Cardiac muscle cell (in vitro differentiated cells and primary cell): ENCODE results near the gene TIMM13. TPM values are rescaled to one million over a fixed set of nuclear protein-coding genes. Genes with fewer than 3 reads are reported as not detected.
"Not testable (repeated sequence)": the region's sequence is repeated elsewhere in the genome, so short reads cannot be mapped to it uniquely, and the experiment has no call there.

Experiments
- DNase-seq, 2 donors: peaks; one replicate each; pipeline versions ENCODE4 v3.0.0 to v3.0.0-alpha.2; 2010 to 2017; ENCODE audit warnings: low read depth in 1 of 2, low spot score in 1 of 2
- H3K27ac ChIP-seq: fragments of 200-600 bp; sonication (generic); 2 replicates; pipeline ENCODE4 v1.5.1; 2016
- H3K27me3 ChIP-seq: fragments of 200-600 bp; sonication (generic); 2 replicates; pipeline ENCODE4 v1.6.0; 2016; ENCODE audit warnings: control low read depth
- H3K36me3 ChIP-seq: fragments of 200-600 bp; sonication (generic); 2 replicates; pipeline ENCODE4 v1.5.1; 2016; ENCODE audit warnings: control low read depth
- H3K4me1 ChIP-seq: fragments of 200-600 bp; sonication (generic); 2 replicates; pipeline ENCODE4 v1.8.1; 2017; ENCODE audit warnings: low read depth, mild to moderate bottlenecking, mixed run types
- H3K4me3 ChIP-seq: fragments of 200-600 bp; sonication (generic); 2 replicates; pipeline ENCODE4 v1.5.1; 2016; ENCODE audit warnings: mild to moderate bottlenecking
- H3K9me3 ChIP-seq: fragments of 200-600 bp; sonication (generic); 2 replicates; pipeline ENCODE4 v1.5.1; 2017; ENCODE audit warnings: low read depth, mild to moderate bottlenecking, control low read depth
- polyA plus RNA-seq: library from polyadenylated mRNA; unstranded; fragments of >200 nt; fragmentation: Nextera tagmentation; extraction: Ambion mirVana; gene quantifications from 2 replicates; pipeline ENCODE4 v1.2.1, GENCODE V29; 2016
- total RNA-seq: library from RNA; depleted of rRNA; stranded (reverse); fragments of >200 nt; gene quantifications from 2 replicates; pipeline ENCODE4 v1.2.3, GENCODE V29; 2016
- TF ChIP-seq, protein P1 (sequence below): IDR thresholded peaks from 2 replicates; pipeline ENCODE4 v1.5.1; 2012; ENCODE audit warnings: low read depth, mild to moderate bottlenecking, low read length

The TIMM13 gene
- total and polyA plus RNA-seq, 2 experiments from 2014 or later: 76.7 to 292 TPM

DNA sequence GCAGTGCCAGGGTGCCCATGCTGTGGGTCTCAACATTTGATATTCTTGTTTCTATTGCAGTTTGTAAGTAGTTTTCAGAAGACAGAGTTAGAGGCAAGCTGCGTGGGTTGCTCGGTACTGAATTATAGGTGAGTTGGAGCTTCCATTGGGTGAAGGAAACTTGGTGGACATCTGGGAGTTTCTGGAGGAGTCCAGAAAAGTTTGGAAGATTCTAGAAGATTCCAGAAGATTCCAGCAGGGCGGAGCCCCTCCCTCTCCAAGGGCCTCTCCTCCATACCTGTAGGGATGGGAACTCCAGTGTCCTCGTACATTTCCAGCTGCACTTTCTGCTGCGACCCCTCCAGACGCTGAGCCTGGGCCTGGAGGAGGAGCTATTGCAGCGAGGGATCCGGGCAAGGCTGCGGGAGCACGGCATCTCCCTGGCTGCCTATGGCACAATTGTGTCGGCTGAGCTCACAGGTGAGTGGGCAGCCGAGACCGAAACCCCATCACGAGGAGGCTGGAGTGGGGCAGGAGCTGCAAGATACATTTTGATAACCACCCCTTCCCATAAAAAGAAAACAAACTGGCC lies 28.6 kb downstream of the TIMM13 start:
- no peak for DNase-seq
- Histone ChIP-seq H3K4me3 (no peak overlapping the region), H3K4me1 (no peaks in the 10 kb centered on the region), H3K27ac (no peak overlapping the region), H3K27me3 (no peaks in the 10 kb centered on the region), H3K36me3 (no peaks in the 10 kb centered on the region), H3K9me3 (no peaks in the 10 kb centered on the region)
- TF ChIP-seq, protein P1, sequence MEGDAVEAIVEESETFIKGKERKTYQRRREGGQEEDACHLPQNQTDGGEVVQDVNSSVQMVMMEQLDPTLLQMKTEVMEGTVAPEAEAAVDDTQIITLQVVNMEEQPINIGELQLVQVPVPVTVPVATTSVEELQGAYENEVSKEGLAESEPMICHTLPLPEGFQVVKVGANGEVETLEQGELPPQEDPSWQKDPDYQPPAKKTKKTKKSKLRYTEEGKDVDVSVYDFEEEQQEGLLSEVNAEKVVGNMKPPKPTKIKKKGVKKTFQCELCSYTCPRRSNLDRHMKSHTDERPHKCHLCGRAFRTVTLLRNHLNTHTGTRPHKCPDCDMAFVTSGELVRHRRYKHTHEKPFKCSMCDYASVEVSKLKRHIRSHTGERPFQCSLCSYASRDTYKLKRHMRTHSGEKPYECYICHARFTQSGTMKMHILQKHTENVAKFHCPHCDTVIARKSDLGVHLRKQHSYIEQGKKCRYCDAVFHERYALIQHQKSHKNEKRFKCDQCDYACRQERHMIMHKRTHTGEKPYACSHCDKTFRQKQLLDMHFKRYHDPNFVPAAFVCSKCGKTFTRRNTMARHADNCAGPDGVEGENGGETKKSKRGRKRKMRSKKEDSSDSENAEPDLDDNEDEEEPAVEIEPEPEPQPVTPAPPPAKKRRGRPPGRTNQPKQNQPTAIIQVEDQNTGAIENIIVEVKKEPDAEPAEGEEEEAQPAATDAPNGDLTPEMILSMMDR: no peak

- not testable (repeated sequence) for H3K27ac ChIP-seq, H3K4me1 ChIP-seq, H3K4me3 ChIP-seq, H3K27me3 ChIP-seq, H3K9me3 ChIP-seq, DNase-seq, H3K36me3 ChIP-seq
Observed at GRCh38 chr19:2397173-2397572, 30.2 kb downstream of the TIMM13 start.

GRCh38 chr19:2395293-2395829 lies 32.0 kb downstream of the TIMM13 start:
- H3K4me1 ChIP-seq: not testable (repeated sequence)

GRCh38 chr19:2394442-2395292 lies 32.7 kb downstream of the TIMM13 start:
- no peak overlapping the region for H3K27ac ChIP-seq
- no peak overlapping the region for H3K4me3 ChIP-seq
- H3K4me1 ChIP-seq: no peaks in the 10 kb centered on the region
- DNase-seq: no peak
- no peaks in the 10 kb centered on the region for H3K36me3 ChIP-seq
- TF ChIP-seq, protein P1: no peak
- H3K27me3 ChIP-seq: no peaks in the 10 kb centered on the region
- no peaks in the 10 kb centered on the region for H3K9me3 ChIP-seq

More at GRCh38 chr19:2395293-2395829, 32.0 kb downstream of the TIMM13 start:
- not testable (repeated sequence) for H3K27ac ChIP-seq, H3K36me3 ChIP-seq, DNase-seq, H3K4me3 ChIP-seq, H3K9me3 ChIP-seq, H3K27me3 ChIP-seq

- Histone ChIP-seq H3K9me3 (no peaks in the 10 kb centered on the region), H3K36me3 (no peaks in the 10 kb centered on the region), H3K27me3 (no peaks in the 10 kb centered on the region), H3K4me3 (no peak overlapping the region), H3K4me1 (no peaks in the 10 kb centered on the region), H3K27ac (no peak overlapping the region)
- DNase-seq: no peak
- TF ChIP-seq, protein P1: no peak
Observed at GRCh38 chr19:2394054-2394441, 33.3 kb downstream of the TIMM13 start.

DNA sequence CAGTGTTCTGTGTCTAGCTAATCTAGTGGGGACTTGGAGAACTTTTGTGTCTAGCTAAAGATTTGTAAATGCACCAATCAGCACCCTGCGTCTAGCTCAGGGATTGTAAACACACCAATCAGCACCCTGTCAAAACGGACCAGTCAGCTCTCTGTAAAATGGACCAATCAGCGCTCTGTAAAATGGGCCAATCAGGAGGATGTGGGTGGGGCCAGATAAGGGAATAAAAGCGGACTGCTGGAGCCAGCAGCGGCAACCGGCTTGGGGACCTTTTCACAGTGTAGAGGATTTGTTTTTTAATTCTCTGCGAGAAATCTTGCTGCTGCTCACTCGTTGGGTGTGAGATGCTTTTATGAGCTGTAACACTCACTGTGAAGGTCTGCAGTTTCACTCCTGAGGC lies 34.5 kb downstream of the TIMM13 start:
- not testable (repeated sequence) for DNase-seq, H3K9me3 ChIP-seq

GRCh38 chr19:2392366-2392765 lies 35.0 kb downstream of the TIMM13 start:
- Histone ChIP-seq H3K4me3 (no peak overlapping the region), H3K27ac (no peak overlapping the region), H3K36me3 (no peaks in the 10 kb centered on the region), H3K27me3 (no peaks in the 10 kb centered on the region), H3K9me3 (no peaks in the 10 kb centered on the region), H3K4me1 (no peaks in the 10 kb centered on the region)
- no peak for DNase-seq
- TF ChIP-seq, protein P1: no peak

More for the DNA sequence above, 34.5 kb downstream of the TIMM13 start:
- not testable (repeated sequence) for H3K36me3 ChIP-seq, H3K4me3 ChIP-seq, H3K4me1 ChIP-seq, H3K27me3 ChIP-seq, H3K27ac ChIP-seq
